Gastroesophageal sphincter (tissue), 3 donors: ENCODE data around the gene NKD2.

Experiments
- EP300 ChIP-seq: sonication (generic); formaldehyde crosslinking; IDR thresholded peaks from one replicate; pipeline ENCODE4 v1.6.1; 2017; ENCODE audit warnings: antibody characterized with exemption, mild to moderate bottlenecking
- TF ChIP-seq, protein P1 (sequence below), 4 experiments: fragments of 200-600 bp in 2 of 4; fragments of 450-650 bp in 2 of 4; sonication (generic) in 1 of 4; IDR thresholded peaks; one replicate each; pipeline ENCODE4 v1.5.1; 2017 to 2019; ENCODE audit warnings: antibody characterized with exemption in 4 of 4, mild to moderate bottlenecking in 2 of 4, moderate library complexity in 2 of 4

DNA sequence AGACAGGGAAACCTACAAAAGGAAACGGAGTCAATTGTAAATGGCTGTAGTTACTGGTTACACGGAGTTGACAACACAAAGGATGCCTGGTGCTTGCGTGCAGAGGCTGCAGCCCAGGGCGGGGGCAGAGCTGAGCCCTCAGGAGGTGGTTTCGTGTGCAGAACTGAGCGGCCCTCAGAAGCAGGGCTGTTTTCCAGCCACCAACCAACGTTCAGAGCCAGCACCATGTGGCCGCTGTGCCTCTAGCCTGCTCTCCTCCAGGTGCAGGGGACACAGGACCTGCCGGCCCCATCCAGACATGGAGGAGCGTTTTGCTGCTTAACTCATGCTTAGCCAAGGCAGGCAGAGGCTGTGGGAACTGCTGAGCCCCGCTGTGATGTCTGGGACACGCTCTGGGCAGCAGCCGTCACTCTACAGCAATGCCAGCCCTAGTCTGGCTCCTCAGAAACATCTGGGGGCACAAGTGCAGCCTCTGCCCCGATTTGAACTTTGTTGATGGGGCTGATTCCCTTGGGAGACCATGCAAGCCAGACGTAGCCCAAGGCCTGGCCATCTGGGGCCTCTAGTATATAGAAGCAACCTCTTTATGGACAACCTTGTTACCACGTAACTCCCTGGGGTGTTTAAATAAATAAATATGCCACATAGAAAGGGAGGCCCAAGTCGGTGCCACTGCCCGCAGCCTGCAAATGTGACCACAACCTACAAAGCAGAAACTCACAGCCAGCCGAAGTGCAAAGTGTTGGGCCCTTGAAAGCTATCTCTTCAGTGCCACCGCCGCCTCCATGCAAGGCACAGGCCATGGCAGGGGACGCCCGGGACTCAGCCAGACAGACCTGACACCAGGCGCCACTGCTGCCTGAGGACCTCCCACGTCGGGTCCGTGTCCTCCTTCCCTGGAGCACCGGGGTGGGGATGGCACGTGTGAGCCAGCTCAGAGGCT, 42.1 kb downstream of the NKD2 start:
- TF ChIP-seq, protein P1, sequence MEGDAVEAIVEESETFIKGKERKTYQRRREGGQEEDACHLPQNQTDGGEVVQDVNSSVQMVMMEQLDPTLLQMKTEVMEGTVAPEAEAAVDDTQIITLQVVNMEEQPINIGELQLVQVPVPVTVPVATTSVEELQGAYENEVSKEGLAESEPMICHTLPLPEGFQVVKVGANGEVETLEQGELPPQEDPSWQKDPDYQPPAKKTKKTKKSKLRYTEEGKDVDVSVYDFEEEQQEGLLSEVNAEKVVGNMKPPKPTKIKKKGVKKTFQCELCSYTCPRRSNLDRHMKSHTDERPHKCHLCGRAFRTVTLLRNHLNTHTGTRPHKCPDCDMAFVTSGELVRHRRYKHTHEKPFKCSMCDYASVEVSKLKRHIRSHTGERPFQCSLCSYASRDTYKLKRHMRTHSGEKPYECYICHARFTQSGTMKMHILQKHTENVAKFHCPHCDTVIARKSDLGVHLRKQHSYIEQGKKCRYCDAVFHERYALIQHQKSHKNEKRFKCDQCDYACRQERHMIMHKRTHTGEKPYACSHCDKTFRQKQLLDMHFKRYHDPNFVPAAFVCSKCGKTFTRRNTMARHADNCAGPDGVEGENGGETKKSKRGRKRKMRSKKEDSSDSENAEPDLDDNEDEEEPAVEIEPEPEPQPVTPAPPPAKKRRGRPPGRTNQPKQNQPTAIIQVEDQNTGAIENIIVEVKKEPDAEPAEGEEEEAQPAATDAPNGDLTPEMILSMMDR (IDR thresholded peaks at IDR 0.05): no peak
- TF ChIP-seq EP300: no peak
